Naive thymus-derived CD4-positive, alpha-beta T cell (primary cell): Measurements from ENCODE around the gene SLC25A38. TPM values are rescaled to one million over a fixed set of nuclear protein-coding genes. Genes with fewer than 3 reads are reported as not detected.

Experiments used
- ATAC-seq: fragments of 150-1000 bp; cut with Tn5 transposase; 2 replicates; pipeline ENCODE4 v1.10.0; 2021; ENCODE audit warnings: mild to moderate bottlenecking, moderate library complexity
- CTCF ChIA-PET: fragments of 350-600 bp; sonication (Branson Sonifier 250); formaldehyde crosslinking; loops from one replicate; lab custom pipeline; 2021; ENCODE audit warnings: antibody characterized with exemption; lab: Charles Lee
- POLR2A ChIA-PET: fragments of 350-600 bp; sonication (Branson Sonifier 250); formaldehyde crosslinking; loops from one replicate; lab custom pipeline; 2021; ENCODE audit warnings: antibody characterized with exemption, inconsistent platforms; lab: Charles Lee
- DNase-seq, 9 donors: peaks; one replicate each; pipeline versions ENCODE4 v3.0.0 to v3.0.0-alpha.2; 2020 to 2022; ENCODE audit warnings: mixed read lengths in 1 of 9
- H3K27ac ChIP-seq: one replicate; pipeline ENCODE4 v1.7.0; 2013; ENCODE audit warnings: mild to moderate bottlenecking, low read depth, low read length, moderate library complexity
- H3K27me3 ChIP-seq, 2 donors: one replicate each; pipeline ENCODE4 v1.7.0; 2013; ENCODE audit warnings: low read length in 2 of 2, mild to moderate bottlenecking in 2 of 2, moderate library complexity in 2 of 2; ENCODE audit not compliant: control insufficient read depth in 2 of 2, insufficient read depth in 2 of 2
- H3K36me3 ChIP-seq, 3 experiments: 1 replicate in 2 of 3; 2 replicates in 1 of 3; pipeline ENCODE4 v1.7.0; 2013; ENCODE audit warnings: low read length in 3 of 3, mild to moderate bottlenecking in 3 of 3, moderate library complexity in 1 of 3; ENCODE audit not compliant: insufficient read depth in 3 of 3, control insufficient read depth in 2 of 3
- H3K4me1 ChIP-seq, 2 donors: one replicate each; pipeline ENCODE4 v1.7.0; 2013; ENCODE audit warnings: low read length in 2 of 2, mild to moderate bottlenecking in 2 of 2, moderate library complexity in 1 of 2; ENCODE audit not compliant: control insufficient read depth in 2 of 2, insufficient read depth in 2 of 2
- H3K4me3 ChIP-seq: 2 replicates; pipeline ENCODE4 v1.7.0; 2013; ENCODE audit warnings: mild to moderate bottlenecking, low read length
- H3K9me3 ChIP-seq, 3 experiments: 1 replicate in 2 of 3; 2 replicates in 1 of 3; pipeline ENCODE4 v1.7.0; 2013; ENCODE audit warnings: low read length in 3 of 3; ENCODE audit not compliant: control insufficient read depth in 2 of 3
- H3K27ac Mint-ChIP-seq, 9 donors: one replicate each; pipeline ENCODE4 v1.8.0; 2020 to 2022; ENCODE audit warnings: mixed read lengths in 9 of 9, mild to moderate bottlenecking in 8 of 9, moderate library complexity in 5 of 9, inconsistent platforms in 2 of 9
- H3K27me3 Mint-ChIP-seq, 5 donors: one replicate each; pipeline ENCODE4 v1.8.0; 2021 to 2022; ENCODE audit warnings: mixed read lengths in 5 of 5, mild to moderate bottlenecking in 1 of 5
- H3K36me3 Mint-ChIP-seq, 5 donors: one replicate each; pipeline ENCODE4 v1.8.0; 2020 to 2022; ENCODE audit warnings: mixed read lengths in 5 of 5, mild to moderate bottlenecking in 3 of 5, inconsistent platforms in 1 of 5
- H3K4me1 Mint-ChIP-seq, 7 donors: one replicate each; pipeline ENCODE4 v1.8.0; 2020 to 2022; ENCODE audit warnings: mixed read lengths in 7 of 7, mild to moderate bottlenecking in 3 of 7, inconsistent platforms in 1 of 7
- H3K4me3 Mint-ChIP-seq, 10 donors: one replicate each; pipeline ENCODE4 v1.8.0; 2020 to 2022; ENCODE audit warnings: mild to moderate bottlenecking in 10 of 10, mixed read lengths in 10 of 10, moderate library complexity in 6 of 10, inconsistent platforms in 2 of 10
- H3K9me3 Mint-ChIP-seq, 11 donors: one replicate each; pipeline ENCODE4 v1.8.0; 2020 to 2022; ENCODE audit warnings: mixed read lengths in 11 of 11, mild to moderate bottlenecking in 4 of 11, inconsistent platforms in 1 of 11, moderate library complexity in 1 of 11
- intact Hi-C, 2 donors: fragments of 100-400 bp; cut with micrococcal nuclease; formaldehyde crosslinking; loops; one replicate each; pipeline ENCODE4 v1.15.1; 2023
- polyA plus RNA-seq, 2 donors: library from polyadenylated mRNA; unstranded; fragments of 300-500 nt; fragmentation: Illumina TruSeq; gene quantifications; one replicate each; pipeline ENCODE4 v1.2.3, GENCODE V29; 2021
- total RNA-seq, 6 experiments: library from RNA in 5 of 6; stranded (reverse) in 5 of 6; gene quantifications; 1 replicate in 5 of 6; 2 replicates in 1 of 6; pipeline ENCODE4 v1.2.3 and lab custom pipeline; 2021 to 2026

The SLC25A38 gene
- total and polyA plus RNA-seq, 7 experiments from 2014 or later = 30.3 to 53.7 (median 46.8) TPM

DNA sequence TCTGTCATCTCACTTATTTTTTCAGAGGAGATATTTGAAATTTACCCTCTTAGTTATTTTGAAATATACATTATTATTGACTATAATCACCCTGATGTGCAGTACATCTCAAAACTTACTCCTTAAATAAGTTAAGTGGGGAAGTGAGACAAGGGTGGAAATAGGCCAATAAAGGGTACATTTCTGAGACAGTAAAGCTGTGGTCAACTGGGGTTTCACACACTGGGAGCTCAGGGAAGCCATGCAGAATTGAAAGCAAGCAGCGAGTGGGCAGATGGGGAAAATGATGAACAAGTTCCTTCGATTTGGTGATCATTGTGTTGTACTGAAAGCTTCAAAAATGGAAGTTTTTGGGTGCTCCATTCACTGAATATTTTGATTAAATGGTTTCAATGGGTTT, 62.8 kb downstream of the SLC25A38 start:
- Mint-ChIP-seq H3K27me3 (peaks cover 0 to 14% (median 4%) of the 10 kb centered on the region in 5 donors), H3K27ac (no peak overlapping the region), H3K4me3 (no peak overlapping the region), H3K9me3 (no peaks in the 10 kb centered on the region), H3K36me3 (no peaks in the 10 kb centered on the region), H3K4me1 (peaks cover 0 to 5% (median 0%) of the 10 kb centered on the region in 7 donors)
- CTCF ChIA-PET = interaction anchor here (0.9 to 1.6 kb wide), 3 partner anchors 15 to 40 kb away, joined by 3 read pairs; no protein-coding TSS in a partner anchor
- Histone ChIP-seq H3K27me3 (no peaks in the 10 kb centered on the region), H3K36me3 (no peaks in the 10 kb centered on the region), H3K27ac (no peak overlapping the region), H3K4me1 (no peaks in the 10 kb centered on the region), H3K4me3 (no peak overlapping the region), H3K9me3 (no peaks in the 10 kb centered on the region)
- no peak for ATAC-seq
- POLR2A ChIA-PET = no interaction called here
- DNase-seq = no peak
- intact Hi-C loops = loop anchor here in 1 of 2 donors (10.0 kb wide), 1 partner anchor 549 kb away; no protein-coding TSS in a partner anchor

DNA sequence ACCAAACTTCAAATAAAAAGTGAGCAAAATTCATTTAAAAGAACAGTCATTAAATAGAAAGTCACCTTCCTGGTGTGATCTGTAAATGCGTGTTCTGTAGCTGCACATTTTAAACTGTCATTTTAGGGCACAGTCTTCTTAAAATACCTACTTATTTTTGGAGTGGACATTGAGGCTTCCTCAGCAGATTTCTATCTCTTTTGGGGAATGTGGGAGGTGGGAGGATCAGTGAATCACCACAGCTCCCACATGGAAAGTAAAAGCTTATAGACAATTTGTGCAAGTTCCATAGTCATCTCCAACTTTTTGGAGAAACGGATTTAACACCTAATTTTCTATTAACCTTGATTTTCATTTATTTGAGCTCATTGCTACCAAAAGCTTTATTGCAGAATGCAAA, 63.3 kb downstream of the SLC25A38 start:
- no peak overlapping the region for H3K4me3 Mint-ChIP-seq
- ChIA-PET CTCF (interaction anchor here (0.8 to 1.6 kb wide), 4 partner anchors 15 to 40 kb away, joined by 3 to 5 read pairs (median 3); no protein-coding TSS in a partner anchor), POLR2A (no interaction called here)
- H3K9me3 Mint-ChIP-seq = no peaks in the 10 kb centered on the region
- no peak overlapping the region for H3K27ac Mint-ChIP-seq
- Histone ChIP-seq H3K27me3 (no peaks in the 10 kb centered on the region), H3K36me3 (no peaks in the 10 kb centered on the region), H3K4me3 (no peak overlapping the region), H3K9me3 (no peaks in the 10 kb centered on the region), H3K27ac (no peak overlapping the region), H3K4me1 (no peaks in the 10 kb centered on the region)
- ATAC-seq (no peak), DNase-seq (no peak)
- no peaks in the 10 kb centered on the region for H3K36me3 Mint-ChIP-seq
- peaks cover 0 to 5% (median 0%) of the 10 kb centered on the region in 7 donors for H3K4me1 Mint-ChIP-seq
- intact Hi-C loops = loop anchor here in 1 of 2 donors (10.0 kb wide), 1 partner anchor 548 kb away; no protein-coding TSS in a partner anchor
- peaks cover 0 to 14% (median 4%) of the 10 kb centered on the region in 5 donors for H3K27me3 Mint-ChIP-seq

Other genes starting within 250 kb of the SLC25A38 start
- 100 to 1,000 TPM in 2 of 5 experiments, 10 to 100 TPM in 3; 13.7 to 319 (median 22.9) TPM for gene CSRNP1, start 229.8 kb upstream of the SLC25A38 start, total RNA-seq
- 10 to 100 TPM in 1 of 2 donors, 1 to 10 TPM in 1; 9.8 to 12.1 TPM for gene CSRNP1, start 229.8 kb upstream of the SLC25A38 start, polyA plus RNA-seq
- under 1 TPM in 1 of 5 experiments, not detected in 4; 0.07 TPM for gene XIRP1, start 190.8 kb upstream of the SLC25A38 start, total RNA-seq
- gene XIRP1, start 190.8 kb upstream of the SLC25A38 start, polyA plus RNA-seq = not detected
- 10 to 100 TPM in 1 of 5 experiments, 1 to 10 TPM in 2, under 1 TPM in 2; 0.54 to 66.6 (median 3.3) TPM for gene CX3CR1, start 103.3 kb upstream of the SLC25A38 start, total RNA-seq
- gene CX3CR1, start 103.3 kb upstream of the SLC25A38 start, polyA plus RNA-seq = 1 to 10 TPM; 1.0 to 1.1 TPM
- gene CCR8, start 53.7 kb upstream of the SLC25A38 start, total RNA-seq = 10 to 100 TPM in 1 of 5 experiments, 1 to 10 TPM in 1, under 1 TPM in 1, not detected in 2; 0.43 to 10.7 (median 1.3) TPM
- not detected for gene CCR8, start 53.7 kb upstream of the SLC25A38 start, polyA plus RNA-seq
- 1,000 to 10,000 TPM; 1,411 to 1,898 (median 1,693) TPM for gene RPSA, start 23.4 kb downstream of the SLC25A38 start, total RNA-seq
- gene RPSA, start 23.4 kb downstream of the SLC25A38 start, polyA plus RNA-seq = 1,000 to 10,000 TPM; 1,357 to 1,450 TPM
- under 1 TPM in 1 of 5 experiments, not detected in 4; 0.07 TPM for gene MOBP, start 84.3 kb downstream of the SLC25A38 start, total RNA-seq
- not detected for gene MOBP, start 84.3 kb downstream of the SLC25A38 start, polyA plus RNA-seq